CD4-positive, alpha-beta T cell treated with Interleukin-6 at 100 ng/mL for 8 hours (primary cell): Measurements from ENCODE around the gene A3GALT2.

Experiments
- DNase-seq: peaks from one replicate; pipeline ENCODE4 v3.0.0-alpha.2; 2020; ENCODE audit warnings: mixed read lengths, low spot score

The A3GALT2 gene

DNA sequence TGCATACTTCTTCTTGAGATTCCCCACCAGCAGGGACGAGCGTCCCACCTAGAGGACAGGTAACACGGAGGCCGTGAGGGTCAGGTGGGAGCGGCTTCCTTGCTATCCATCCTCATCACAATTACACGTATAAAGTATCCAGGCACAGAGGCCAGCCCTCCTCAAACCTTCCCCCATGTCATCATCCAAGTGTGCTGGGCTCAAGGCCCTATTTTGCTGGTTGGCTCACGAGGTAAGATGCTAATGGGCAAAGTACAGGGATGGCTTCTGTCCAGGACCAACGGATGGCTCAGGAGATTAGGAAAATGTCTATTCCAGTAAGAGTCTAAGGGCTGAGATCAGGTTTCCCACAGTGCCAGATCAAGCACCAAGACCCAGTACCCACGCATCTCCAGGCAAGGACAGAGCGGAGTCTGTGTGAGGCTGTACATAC is 11.5 kb upstream of the A3GALT2 start:
- no peak for DNase-seq

DNA sequence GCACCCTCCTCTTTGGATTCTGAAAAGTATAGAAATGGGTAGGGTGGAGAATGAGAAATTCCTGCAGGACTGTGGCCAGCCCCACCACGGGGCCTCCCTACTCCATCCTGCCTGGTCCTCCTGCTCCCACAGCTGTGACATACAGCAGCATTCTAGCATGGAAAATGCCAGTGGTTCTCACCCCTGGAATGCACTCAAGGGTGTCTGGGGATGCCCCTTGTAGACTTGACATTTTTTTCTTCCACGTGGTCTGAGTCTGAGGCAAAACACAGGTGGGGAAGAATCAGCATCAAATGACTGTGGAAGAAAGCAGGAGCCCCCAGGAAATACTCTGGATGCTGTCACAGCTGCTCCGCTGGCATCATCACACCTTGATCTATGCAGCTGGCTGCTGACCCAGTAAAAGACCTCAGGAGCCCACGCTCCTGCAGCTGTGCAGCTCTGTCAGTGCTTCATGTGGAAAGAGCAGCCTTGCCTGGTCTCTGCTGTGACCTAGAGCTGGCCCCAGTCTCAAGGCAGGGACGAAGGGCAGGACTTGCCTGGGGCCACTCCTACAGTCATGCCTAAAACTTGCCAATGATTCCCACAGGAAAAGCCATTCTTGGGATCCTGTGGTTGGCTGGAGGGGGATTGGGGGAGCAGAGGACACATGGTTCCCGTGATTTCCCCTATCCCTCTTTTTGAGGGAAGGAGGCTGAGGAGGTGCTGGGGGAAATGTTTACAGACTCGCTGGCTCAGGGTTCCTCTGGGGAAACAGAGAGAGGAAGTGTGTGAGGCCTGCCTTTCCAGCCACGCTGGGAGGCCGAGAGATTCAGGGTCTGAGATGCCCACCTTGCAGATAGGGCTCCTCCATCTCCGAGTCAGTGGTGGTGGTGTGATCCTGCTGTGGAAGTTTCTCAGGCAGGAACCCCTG is 10.8 kb upstream of the A3GALT2 start:
- no peak for DNase-seq

DNA sequence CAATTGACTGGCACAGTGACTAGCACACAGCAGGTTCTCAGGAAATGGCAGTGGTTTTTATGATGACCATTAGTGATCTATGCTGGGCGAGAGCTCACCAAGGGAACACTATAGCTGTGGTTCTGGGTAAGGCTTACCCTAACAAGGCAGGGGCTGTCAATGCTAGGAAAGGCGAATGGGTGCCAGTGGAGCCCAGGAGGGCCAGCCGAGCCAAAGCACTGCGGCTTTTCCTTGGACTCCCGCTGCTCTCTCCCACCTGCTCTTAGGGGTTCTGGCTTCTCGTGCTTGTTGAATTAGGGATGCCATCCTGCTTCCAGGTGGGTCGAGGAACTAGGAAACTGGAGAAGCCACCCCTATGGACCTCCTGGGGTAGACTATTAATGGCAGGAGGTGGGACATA is 10.0 kb upstream of the A3GALT2 start:
- DNase-seq: no peak

DNA sequence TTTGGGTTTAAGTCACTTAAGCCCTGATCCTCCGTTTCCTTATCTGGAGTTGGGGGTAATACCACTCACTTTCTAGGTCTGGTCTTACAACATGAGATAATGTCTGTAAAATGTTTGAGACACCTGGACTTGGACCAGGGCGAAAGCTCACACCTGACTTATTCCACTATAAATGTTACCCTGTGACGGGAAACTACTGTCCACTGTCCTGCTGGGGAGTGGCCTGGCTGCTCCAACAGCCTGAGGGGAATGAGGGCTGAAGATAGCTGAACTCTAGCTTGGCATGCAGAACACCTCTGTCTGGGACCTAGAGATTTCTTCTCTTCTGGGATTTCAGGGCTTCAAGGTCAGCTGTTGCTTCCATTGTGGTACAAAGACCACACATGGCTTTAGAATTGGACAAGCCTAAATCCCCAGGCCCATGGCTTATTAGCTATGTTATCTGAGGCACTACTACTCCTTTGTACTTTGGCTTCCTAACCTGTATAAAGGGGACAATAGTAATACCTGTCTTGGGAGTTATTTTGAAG is 9.5 kb upstream of the A3GALT2 start:
- DNase-seq: no peak

GRCh38 chr1:33329600-33330305 is 8.9 kb upstream of the A3GALT2 start:
- DNase-seq: no peak

DNA sequence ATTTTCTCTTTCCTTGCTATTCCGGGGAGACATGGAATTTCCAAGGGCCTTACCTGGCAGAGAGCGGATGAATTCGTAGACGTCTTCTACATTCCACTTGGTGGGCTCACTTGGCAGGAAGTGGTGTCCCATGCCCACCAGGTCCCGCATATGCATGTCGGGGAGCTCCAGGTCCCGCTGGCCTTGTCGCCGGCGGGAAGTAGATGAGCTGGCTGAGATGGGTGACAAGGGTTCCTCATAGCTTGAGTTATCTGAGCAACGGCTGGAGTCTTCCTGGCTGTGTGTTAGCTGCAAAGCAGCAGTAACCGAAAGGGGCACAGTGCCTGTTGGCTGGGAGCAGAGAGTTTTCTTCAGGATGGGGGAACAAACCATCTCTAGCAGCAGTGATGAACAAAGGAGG is 7.9 kb upstream of the A3GALT2 start:
- no peak for DNase-seq

GRCh38 chr1:33327587-33328325 is 6.9 kb upstream of the A3GALT2 start:
- no peak for DNase-seq

GRCh38 chr1:33326785-33327184 is 5.9 kb upstream of the A3GALT2 start:
- no peak for DNase-seq

- DNase-seq: no peak
Observed at GRCh38 chr1:33324677-33325575, 4.0 kb upstream of the A3GALT2 start.

DNA sequence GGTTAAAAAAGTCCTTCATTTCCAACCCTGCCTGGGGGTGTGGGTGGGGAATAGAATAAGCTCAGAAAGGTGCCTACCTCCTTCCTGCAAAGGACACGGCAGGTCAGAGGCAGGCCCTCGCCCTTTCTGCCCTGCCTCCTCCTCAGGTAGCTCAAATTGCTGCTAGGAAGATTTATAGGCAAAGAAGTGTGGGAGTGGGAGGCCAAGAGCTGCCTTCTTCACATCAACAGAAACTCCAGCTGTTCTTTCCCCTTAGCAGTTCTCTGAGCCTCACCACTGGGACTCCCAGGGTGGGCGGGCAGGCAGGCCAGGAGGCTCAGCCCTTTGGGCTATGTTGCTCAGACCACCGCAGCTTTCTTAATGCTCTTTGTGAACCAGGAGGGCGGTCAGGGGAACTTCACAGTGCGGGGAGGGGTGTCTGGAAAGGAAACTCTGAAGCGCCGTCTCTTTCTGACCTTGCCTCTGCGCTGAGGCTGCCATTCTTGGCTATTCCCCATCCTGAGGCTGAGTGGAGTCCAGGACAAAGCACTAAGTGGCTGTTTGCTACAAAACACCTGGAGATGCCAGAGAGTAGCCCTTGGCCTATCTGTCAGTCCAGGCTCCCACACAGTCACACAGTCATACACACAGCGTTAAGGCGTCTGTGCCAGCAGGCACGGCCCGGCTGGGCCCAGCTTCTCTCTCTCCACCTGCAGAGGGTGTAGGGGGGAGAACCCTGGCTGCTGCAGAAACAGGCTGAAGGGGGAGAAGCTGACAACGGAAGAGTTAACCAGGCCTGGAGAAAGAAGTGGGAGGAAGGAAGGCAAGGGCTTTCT is 3.0 kb upstream of the A3GALT2 start:
- no peak for DNase-seq

DNA sequence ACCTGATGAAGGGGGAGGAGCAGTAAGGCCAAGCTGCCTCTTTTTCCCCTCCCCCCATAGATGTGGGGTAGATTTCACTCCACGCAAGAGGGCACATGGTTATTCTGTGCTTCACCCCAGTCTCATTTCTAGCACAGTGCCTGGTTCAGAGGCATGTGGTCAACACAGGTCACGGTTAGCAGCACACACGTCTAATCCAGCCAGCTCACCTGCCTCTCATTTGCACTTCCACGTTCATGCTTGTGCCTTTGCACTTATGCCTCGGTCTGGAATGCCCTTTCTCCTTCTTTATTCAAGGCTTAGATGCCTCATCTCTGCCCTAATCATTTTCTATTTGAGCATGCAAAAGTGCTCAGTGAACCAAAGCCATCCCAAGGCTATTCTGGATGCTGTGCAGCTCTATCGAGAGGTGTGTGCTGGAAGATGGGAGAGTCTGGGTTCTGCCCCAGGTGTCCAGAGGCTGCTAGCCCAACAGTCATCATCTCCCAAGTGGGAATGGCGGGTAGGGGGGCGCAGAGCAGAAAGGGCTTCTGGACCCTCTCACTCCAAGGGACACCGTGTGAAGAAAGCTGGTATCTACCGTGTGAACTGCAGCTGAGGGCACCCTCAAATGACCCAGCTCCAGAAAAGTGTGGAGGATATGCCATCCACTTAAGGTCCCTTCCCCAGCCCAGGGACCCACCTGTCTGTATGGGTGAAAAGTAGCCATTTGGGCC is 2.1 kb upstream of the A3GALT2 start:
- DNase-seq: no peak

GRCh38 chr1:33322109-33322508 is 1.2 kb upstream of the A3GALT2 start:
- no peak for DNase-seq

DNA sequence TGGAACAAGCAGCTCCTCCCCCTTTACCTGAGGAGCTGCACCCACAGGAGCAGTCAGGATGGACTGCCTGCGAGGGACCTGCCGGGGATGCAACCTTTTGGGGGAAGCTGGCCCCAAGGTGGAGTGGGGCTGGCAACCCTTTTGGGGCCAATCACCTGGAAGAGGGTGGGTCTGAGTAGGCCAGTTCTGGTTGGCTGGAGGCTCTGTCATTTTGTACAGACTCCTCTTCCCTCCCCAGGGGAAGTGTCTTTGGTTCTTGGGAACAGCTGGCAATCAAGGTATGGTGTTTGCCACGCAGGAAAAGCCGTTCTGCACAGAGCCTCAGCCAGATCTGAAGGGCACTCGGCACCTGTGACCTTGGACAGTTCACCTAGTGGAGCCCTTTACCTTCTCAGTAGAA is 280 bp upstream of the A3GALT2 start:
- DNase-seq: no peak

DNA sequence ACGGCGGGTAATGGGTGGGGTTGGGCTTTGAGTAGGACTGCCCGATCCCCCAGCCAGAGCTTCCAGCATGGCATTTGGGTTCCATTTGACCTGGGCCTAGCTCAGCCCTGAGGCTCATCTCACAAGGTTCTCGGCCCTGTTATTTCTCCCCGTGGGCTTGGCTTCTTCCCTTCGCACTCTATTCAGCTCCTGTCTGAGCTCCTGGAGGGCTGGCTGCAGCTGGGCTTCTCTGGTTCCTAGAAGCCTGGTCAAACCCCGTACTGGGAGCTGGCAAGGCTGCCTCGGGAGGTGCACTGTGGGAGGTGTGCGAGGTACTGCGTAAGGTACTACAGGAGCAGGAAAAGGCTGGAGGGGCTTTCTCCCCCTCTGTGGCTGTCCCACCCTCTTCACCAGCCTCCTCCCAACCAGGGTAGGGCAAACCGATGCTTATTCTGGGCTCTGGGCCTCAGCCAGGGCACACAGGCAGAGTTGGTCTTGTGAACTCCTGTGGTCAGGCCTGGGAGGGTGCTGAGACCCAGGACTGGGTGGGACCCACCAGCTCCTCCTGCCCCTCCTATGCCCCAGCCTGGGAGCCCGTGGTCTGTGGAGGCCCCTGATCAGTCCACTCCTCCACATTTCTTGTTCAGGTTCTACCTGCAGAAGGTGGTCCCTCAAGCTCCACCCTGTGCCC is 814 bp downstream of the A3GALT2 start:
- no peak for DNase-seq

- no peak for DNase-seq
Observed at GRCh38 chr1:33319186-33319948, 1.5 kb downstream of the A3GALT2 start.

DNA sequence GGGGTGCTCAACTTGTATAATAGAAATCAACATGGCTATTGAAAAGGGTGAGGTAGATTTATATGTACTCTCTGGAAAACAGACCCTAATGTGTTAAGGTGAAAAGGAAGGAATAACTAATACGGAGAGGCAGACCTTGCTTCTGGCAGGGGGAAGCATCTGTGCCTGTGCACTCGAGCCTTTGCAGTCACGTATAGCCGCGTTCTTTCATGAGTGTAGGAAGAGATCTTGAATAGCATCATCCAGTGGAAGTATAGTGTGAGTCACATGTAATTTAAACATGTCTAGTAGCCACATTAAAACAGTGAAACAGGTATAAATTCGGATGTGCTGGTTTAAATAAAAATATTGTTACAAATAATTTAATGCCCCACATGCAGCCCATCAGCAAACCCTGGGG is 3.0 kb downstream of the A3GALT2 start:
- DNase-seq: no peak

GRCh38 chr1:33317354-33317753 is 3.5 kb downstream of the A3GALT2 start:
- DNase-seq: no peak

DNA sequence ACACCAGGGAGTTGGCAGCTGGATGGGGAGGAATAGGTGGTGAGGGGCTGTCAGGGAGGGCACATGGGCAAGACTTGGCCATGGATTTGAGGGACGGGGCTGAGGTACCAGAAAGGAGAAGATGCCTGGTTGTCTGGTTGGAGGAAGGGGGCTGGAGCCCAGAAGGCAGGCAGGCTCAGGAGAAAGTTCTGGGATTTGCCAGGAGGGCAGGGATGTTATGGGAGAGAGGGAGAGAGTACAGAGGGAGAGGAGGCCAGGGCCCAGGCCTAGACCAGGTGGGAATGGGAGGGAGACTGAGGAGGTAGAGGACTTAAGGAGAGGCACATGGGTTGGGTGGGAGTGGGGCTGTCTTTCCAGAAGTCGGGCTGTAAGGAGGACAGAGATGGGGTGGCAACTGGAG is 4.3 kb downstream of the A3GALT2 start:
- DNase-seq: no peak
